ENCODE data around the gene MRPL21.

Gene MRPL21

DNA sequence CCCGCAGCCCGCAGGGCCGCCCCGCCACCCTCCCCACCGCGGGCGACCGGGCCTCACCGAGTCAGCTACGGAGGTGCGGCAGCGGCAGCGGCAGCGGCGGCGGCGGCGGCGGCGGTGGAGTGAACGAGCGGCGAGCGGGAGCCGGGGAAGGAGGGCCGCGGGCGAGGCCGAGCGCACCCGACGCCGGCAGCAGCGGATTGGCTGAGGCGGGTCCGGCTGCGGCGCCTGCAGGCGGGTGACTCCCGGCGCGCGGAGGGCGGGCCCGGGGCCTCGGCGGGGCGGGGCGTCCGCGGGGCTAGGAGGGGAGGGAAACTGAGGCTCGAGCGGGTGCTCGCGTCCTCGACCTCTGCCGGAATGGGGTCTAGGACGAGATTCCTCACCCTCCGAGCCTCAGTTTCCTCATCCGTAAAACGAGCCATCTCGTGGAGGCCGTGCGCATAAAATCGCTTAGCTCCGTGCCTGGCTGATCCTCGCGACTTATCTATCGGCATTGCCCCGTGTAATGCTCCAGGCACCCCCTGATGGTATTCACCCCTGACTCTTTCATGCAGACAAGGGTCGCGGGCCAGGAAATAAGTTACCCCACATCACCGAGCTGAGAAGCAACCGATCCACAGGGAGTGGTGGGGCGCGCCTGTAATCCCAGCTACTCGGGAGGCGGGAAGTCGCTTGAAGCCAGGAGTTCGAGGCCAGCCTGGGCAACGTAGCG is 61.8 kb downstream of the MRPL21 start, which contains the start of gene CPT1A:
Gene CPT1A, minus strand, starts transcription at position 199 of the 709 bp plus-strand sequence. CDS start 26,442 bp downstream, outside the sequence.
- peak in 2 of 3 experiments; percentile 48 to 68 for DNase-seq (ENCODE audit: low read depth in 3 of 3)

All from stimulated activated CD4-positive, alpha-beta T cell treated with anti-CD3 and anti-CD28 coated beads, TNF-alpha, amount 100 ng/mL, for 24 hours (primary cell).